MV-4-11 (cell line): Measurements from ENCODE around the gene ENDOU.
A peak's percentile ranks its signal among the peaks of the same experiment; 100 is the strongest.
"Not testable (repeated sequence)": the region's sequence is repeated elsewhere in the genome, so short reads cannot be mapped to it uniquely, and the experiment has no call there.

ENCODE experiments used
- DNase-seq: peaks from one replicate; lab custom pipeline; 2025; lab: John Stamatoyannopoulos, UW

ENDOU gene

GRCh38 chr12:47686645-47687240 lies 38.5 kb downstream of the ENDOU start:
- peak; percentile 38 for DNase-seq

DNA sequence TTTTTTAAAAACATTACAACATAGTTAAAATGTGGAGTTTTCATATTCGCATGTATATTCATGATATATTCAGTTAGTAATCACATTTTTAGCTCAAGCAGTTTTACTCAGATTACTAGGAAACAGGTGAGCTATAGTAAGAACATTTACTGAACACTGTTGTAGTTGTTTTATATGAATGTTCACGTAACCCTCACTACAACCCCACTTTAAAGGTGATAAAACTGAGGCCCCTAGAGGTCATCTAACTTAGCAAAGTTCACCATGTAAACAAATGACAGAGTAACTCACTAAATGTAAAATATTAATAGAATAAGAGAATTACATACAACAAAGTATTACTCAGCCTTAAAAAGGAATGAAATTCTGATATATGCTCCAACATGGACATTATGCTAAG lies 45.5 kb downstream of the ENDOU start:
- no peak for DNase-seq

- DNase-seq = no peak
Observed at GRCh38 chr12:47672068-47672467, 53.2 kb downstream of the ENDOU start.

GRCh38 chr12:47667935-47668334 lies 57.4 kb downstream of the ENDOU start:
- DNase-seq = not testable (repeated sequence)
